Neutrophil (primary cell): ENCODE measurements around the gene PIGS.

Experiments used
- H3K27ac ChIP-seq: fragments of 200-600 bp; sonication (generic); 2 replicates; pipeline ENCODE4 v1.5.1; 2016; ENCODE audit warnings: mild to moderate bottlenecking, moderate library complexity
- H3K27me3 ChIP-seq: fragments of 200-600 bp; sonication (generic); 2 replicates; pipeline ENCODE4 v1.6.0; 2016; ENCODE audit warnings: mild to moderate bottlenecking
- H3K36me3 ChIP-seq: fragments of 200-600 bp; sonication (generic); 2 replicates; pipeline ENCODE4 v1.5.1; 2017
- H3K4me1 ChIP-seq, 2 experiments: fragments of 200-600 bp in 1 of 2; sonication (generic) in 1 of 2; 1 replicate in 1 of 2; 2 replicates in 1 of 2; pipeline versions ENCODE4 v1.5.1 to v1.6.1; 2013 to 2016; ENCODE audit warnings: low read depth in 1 of 2, low read length in 1 of 2, mild to moderate bottlenecking in 1 of 2, moderate library complexity in 1 of 2; ENCODE audit not compliant: control insufficient read depth in 1 of 2, insufficient read depth in 1 of 2
- H3K4me3 ChIP-seq, 2 experiments: fragments of 200-600 bp in 1 of 2; sonication (generic) in 1 of 2; 1 replicate in 1 of 2; 2 replicates in 1 of 2; pipeline ENCODE4 v1.5.1; 2013 to 2016; ENCODE audit warnings: low read depth in 1 of 2, low read length in 1 of 2, mild to moderate bottlenecking in 1 of 2, moderate library complexity in 1 of 2
- H3K9me3 ChIP-seq: fragments of 200-600 bp; sonication (generic); 2 replicates; pipeline ENCODE4 v1.5.1; 2016
- TF ChIP-seq, protein P1 (sequence below): fragments of 200-600 bp; sonication (generic); IDR thresholded peaks from 2 replicates; pipeline ENCODE4 v1.5.1; 2016; ENCODE audit warnings: antibody characterized with exemption

The PIGS gene

GRCh38 chr17:28545787-28546415 lies 25.4 kb downstream of the PIGS start:
- Histone ChIP-seq H3K4me3 (no peak overlapping the region), H3K36me3 (peaks cover 20% of the 10 kb centered on the region), H3K27ac (peak overlapping the region; percentile 95), H3K4me1 (peaks cover 44 to 46% of the 10 kb centered on the region in 2 experiments), H3K9me3 (no peaks in the 10 kb centered on the region), H3K27me3 (no peaks in the 10 kb centered on the region)
- TF ChIP-seq, protein P1, sequence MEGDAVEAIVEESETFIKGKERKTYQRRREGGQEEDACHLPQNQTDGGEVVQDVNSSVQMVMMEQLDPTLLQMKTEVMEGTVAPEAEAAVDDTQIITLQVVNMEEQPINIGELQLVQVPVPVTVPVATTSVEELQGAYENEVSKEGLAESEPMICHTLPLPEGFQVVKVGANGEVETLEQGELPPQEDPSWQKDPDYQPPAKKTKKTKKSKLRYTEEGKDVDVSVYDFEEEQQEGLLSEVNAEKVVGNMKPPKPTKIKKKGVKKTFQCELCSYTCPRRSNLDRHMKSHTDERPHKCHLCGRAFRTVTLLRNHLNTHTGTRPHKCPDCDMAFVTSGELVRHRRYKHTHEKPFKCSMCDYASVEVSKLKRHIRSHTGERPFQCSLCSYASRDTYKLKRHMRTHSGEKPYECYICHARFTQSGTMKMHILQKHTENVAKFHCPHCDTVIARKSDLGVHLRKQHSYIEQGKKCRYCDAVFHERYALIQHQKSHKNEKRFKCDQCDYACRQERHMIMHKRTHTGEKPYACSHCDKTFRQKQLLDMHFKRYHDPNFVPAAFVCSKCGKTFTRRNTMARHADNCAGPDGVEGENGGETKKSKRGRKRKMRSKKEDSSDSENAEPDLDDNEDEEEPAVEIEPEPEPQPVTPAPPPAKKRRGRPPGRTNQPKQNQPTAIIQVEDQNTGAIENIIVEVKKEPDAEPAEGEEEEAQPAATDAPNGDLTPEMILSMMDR = no peak

DNA sequence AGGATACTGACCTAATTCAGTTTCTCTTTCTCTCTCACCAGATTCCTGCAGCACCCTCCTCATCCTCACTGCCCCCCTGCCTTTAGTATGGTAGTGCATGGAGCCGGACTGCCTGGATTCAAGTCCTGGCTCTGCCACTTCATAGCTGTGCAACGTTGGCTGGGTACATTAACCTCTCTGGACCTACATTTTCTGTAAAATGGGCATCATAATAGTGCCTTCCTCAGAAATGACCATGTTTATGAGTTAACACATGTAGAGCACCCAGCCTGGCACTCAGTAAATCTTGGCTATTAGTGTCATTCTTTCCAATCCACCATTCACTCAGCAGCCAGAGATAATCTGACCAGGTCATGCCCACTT lies 26.2 kb downstream of the PIGS start:
- no peak overlapping the region for H3K4me3 ChIP-seq
- H3K36me3 ChIP-seq = peaks cover 20% of the 10 kb centered on the region
- H3K27me3 ChIP-seq = no peaks in the 10 kb centered on the region
- TF ChIP-seq, protein P1 = no peak
- peaks cover 37 to 38% of the 10 kb centered on the region in 2 experiments for H3K4me1 ChIP-seq
- peak overlapping the region; percentile 27 for H3K27ac ChIP-seq
- H3K9me3 ChIP-seq = no peaks in the 10 kb centered on the region

DNA sequence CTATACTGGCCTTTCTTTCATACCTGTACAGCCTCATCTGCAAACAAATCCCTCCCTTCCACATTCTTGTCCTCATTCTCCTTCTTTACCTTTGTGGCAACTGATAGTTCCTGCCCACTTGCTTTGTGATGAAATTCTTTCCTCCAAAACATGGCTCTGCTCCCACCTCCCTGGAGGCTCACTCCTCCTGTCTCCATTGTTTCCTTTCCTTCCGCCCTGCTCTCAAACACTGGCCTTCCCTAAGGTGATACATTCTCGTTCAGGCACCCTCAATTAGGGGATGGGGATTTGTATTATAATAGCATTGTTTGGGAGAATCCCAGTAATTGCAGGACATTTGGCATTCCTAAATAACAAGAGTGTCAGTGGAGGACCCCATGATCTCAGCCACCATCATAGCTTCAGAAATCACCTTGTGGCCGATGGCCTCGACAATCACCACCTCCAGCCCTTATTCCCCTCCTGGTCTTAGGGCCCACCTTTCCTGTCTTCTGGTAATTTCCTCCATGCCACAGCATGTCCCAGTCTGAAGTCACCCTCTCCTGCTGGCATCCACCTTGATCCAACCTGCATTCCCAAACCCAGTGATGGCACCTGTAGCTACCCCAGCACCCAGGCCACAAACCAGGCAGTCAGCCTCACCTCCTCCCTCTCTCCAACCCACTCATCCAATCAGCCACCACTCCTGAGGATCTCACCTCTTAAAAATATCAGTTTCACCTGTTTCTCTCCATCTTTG lies 26.8 kb downstream of the PIGS start:
- H3K36me3 ChIP-seq = peaks cover 20% of the 10 kb centered on the region
- H3K9me3 ChIP-seq = no peaks in the 10 kb centered on the region
- no peaks in the 10 kb centered on the region for H3K27me3 ChIP-seq
- no peak overlapping the region for H3K27ac ChIP-seq
- TF ChIP-seq, protein P1 = no peak
- H3K4me1 ChIP-seq = peaks cover 31 to 32% of the 10 kb centered on the region in 2 experiments
- no peak overlapping the region for H3K4me3 ChIP-seq

GRCh38 chr17:28541439-28541838 lies 29.9 kb downstream of the PIGS start:
- H3K4me3 ChIP-seq = no peak overlapping the region
- TF ChIP-seq, protein P1 = no peak
- peaks cover 7% of the 10 kb centered on the region for H3K36me3 ChIP-seq
- H3K27me3 ChIP-seq = no peaks in the 10 kb centered on the region
- H3K4me1 ChIP-seq = peaks cover 0 to 1% of the 10 kb centered on the region in 2 experiments
- H3K9me3 ChIP-seq = no peaks in the 10 kb centered on the region
- H3K27ac ChIP-seq = no peak overlapping the region

DNA sequence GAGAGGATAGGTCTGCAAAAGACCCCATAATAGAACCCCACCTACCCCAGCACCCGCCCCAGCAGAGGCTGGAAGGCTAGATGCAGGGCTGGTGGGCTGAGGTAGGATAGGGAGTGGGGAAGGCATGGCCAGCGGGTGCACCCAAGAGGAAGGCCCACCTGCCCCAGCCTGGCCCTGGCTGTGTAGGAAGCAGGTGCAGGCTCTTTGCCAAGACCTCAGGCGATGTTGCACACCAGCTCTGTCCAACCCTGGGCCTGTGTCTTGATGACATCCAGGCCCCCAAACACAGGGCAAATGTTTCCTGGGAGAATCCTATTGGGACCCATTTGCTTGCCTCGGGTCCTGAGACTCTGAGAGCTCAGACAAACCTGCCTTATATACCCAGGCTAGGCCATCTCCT lies 31.1 kb downstream of the PIGS start:
- TF ChIP-seq, protein P1 = no peak
- H3K27me3 ChIP-seq = no peaks in the 10 kb centered on the region
- no peaks in the 10 kb centered on the region for H3K36me3 ChIP-seq

More for the DNA sequence above, 31.1 kb downstream of the PIGS start:
- Histone ChIP-seq H3K4me1 (no peaks in the 10 kb centered on the region), H3K27ac (no peak overlapping the region), H3K9me3 (no peaks in the 10 kb centered on the region), H3K4me3 (no peak overlapping the region)
